NOMO-1 treated with DMSO at 0.1 percent for 48 hours (cell line): Measurements from ENCODE around the gene OGDH.

Experiments used
- DNase-seq: peaks from one replicate; lab custom pipeline; 2025; ENCODE audit not compliant: unreplicated experiment; lab: John Stamatoyannopoulos, UW

OGDH gene

GRCh38 chr7:44637788-44638594 is 31.6 kb downstream of the OGDH start:
- peak; percentile 91 for DNase-seq

GRCh38 chr7:44638611-44639557 is 32.5 kb downstream of the OGDH start:
- peak; percentile 87 for DNase-seq

GRCh38 chr7:44639671-44640321 is 33.4 kb downstream of the OGDH start:
- no peak for DNase-seq

DNA sequence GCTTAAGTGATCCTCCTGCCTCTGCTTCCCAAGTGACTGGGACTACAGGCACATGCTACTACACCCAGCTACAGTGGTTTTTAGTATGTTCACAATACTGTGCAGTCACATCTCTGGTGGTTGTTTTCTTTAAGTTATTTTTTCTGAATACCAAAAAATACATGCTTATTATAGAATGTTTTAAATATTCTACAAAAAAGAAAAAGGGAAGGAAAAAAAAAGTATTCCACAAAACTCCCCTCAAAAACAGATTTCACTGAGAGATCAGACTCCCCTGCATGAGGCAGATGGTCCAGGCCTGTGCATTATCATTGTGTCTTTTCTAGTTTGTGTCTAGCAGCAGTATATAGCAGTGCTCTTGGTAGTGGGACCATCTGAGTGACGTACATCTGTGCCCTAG is 36.8 kb downstream of the OGDH start:
- no peak for DNase-seq

GRCh38 chr7:44645254-44645653 is 38.8 kb downstream of the OGDH start:
- DNase-seq, result no peak

DNA sequence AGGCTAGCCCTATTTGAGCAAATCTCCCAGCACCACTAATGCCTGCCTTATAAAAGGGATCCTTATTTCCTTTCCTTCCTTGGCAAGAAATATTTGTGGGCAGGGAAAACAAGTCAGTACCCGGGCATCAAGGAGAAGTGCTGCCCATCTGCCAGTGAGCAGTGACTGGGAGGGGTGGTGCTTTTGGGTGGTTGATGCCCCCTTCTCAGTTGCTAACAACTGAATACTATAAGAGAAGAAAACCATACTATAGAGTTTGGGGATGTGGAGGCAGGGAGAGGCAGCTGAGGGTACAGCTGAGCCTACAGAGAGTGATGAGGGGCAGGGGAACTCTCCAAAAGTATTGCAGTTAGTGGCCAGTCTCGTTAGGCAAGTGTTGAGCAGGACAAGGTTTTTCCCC is 39.3 kb downstream of the OGDH start:
- DNase-seq, result no peak

DNA sequence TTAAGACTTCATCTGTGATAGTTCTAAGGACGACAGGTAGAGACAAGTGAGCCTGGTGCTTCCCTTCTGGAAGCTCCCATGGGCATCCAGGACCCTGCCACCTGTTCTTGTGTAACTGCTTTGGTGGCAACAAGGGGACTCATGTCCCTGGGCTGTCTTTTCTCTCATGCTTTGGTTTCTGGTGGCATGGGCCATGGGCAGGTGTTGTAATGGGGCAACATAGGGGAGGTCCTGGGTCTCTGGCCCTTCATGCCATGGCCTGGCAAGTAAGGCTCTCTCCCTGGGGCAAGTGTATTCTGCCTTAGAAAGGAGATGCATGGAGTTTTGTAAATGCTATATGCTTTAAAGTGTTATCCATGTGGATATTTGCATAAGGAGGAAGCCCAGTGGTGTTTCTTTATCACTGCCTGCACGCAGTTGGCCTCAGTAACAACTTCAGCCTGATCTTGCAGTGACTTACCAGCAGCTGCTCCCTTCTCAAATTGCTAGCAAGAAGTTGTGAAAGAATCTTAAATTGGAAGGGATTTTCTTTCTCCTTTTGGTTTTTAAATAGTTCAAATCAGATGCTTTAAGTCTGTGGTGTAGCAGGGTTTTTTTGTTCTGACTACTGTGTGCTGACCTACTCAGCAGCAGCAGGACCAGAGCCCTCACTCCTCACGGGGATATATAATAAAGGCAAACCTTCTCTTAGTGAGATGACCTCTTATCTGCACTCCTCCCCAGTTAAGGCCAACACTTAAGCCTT is 39.9 kb downstream of the OGDH start:
- DNase-seq, result peak; percentile 5

GRCh38 chr7:44646921-44647636 is 40.7 kb downstream of the OGDH start:
- DNase-seq, result no peak

GRCh38 chr7:44647981-44648714 is 41.7 kb downstream of the OGDH start:
- no peak for DNase-seq

- DNase-seq, result no peak
These were observed 43.8 kb downstream of the OGDH start for GRCh38 chr7:44650242-44650641.

- no peak for DNase-seq
These were observed 44.3 kb downstream of the OGDH start for GRCh38 chr7:44650772-44651171.

DNA sequence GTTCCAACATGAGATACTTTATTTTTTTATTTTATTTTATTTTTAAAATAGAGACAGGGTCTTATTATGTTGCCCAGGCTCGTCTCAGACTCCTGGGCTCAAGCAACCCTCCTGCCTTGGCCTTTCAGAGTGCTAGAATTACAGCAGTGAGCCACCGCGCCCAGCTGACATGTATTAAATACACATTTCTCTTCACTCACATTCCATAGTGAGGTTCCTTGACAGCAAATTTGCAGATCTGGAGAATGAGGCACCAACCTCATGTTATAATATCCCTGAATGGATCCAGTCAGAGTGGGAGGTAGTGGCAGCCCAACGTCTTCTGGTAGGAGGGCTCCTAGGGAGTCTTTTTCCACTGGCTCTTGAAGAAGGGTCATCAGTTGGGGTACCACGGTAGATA is 46.1 kb downstream of the OGDH start:
- DNase-seq, result no peak

- no peak for DNase-seq
These were observed 47.9 kb downstream of the OGDH start for GRCh38 chr7:44654255-44654796.

- no peak for DNase-seq
These were observed 48.9 kb downstream of the OGDH start for GRCh38 chr7:44655341-44655740.

DNA sequence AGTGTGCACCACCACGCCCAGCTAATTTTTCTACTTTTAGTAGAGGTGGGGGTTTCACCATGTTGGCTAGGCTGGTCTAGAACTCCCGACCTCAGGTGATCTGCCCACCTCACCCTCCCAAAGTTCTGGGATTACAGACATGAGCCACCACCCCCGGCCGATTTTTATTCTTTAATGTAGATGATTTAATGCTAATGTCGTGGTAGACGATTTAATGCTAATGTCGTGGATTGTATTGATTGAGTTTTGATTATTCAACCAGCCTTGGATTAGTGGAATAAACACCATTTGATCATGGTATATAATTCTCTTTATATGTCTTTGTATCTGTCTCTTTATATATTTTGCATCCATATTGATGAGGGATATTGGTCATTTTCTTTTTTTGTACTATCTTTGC is 52.6 kb downstream of the OGDH start:
- DNase-seq, result no peak

DNA sequence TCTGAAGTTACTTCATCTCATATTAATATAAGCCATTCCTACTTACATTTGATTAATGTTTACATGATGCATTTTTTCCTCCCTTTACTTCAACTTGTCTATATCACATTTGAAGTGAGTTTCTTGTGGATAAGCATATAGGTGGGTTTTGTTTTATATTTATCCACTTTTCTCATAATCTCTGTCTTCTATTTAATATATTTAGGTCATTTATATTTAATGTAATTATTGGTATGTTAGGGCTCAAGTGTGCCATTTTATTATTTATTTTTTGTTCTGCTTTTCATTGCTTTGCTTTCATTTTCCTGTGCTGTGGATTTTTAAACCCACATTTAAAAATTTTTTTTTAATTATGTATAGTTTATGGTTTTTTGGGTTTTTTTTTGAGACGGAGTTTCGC is 54.8 kb downstream of the OGDH start:
- DNase-seq, result no peak

DNA sequence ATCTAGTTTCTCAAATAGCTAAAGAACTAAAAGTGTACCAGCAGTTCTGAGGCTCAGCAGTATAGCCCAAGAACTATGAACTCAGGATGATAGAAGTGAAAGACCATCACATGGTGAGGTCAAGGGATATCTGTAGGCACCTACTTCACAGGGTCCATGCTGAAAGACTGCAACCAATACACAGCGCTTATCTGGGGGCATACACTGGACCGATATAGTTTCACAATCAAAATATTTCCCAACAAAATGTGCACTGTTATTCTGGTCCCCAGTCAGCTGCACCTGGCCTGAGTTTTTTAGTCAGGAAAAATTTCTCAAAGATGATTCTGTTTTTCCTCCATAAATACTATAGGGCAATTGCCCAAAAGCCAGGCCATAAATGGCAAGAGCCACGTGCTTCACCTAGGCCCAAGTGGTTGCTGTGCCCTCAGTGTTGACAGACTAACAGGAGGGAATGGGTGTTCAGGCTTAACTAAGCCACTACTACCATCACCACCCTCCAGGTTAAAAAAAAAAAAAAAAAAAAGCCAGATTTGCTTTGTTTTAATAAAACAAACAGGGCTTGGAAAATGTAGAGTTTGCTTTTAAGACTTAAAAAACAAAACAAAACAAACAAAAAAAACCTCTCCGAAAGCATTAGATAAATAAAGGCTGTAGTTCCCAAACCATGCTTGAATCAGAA is 58.5 kb downstream of the OGDH start:
- no peak for DNase-seq

DNA sequence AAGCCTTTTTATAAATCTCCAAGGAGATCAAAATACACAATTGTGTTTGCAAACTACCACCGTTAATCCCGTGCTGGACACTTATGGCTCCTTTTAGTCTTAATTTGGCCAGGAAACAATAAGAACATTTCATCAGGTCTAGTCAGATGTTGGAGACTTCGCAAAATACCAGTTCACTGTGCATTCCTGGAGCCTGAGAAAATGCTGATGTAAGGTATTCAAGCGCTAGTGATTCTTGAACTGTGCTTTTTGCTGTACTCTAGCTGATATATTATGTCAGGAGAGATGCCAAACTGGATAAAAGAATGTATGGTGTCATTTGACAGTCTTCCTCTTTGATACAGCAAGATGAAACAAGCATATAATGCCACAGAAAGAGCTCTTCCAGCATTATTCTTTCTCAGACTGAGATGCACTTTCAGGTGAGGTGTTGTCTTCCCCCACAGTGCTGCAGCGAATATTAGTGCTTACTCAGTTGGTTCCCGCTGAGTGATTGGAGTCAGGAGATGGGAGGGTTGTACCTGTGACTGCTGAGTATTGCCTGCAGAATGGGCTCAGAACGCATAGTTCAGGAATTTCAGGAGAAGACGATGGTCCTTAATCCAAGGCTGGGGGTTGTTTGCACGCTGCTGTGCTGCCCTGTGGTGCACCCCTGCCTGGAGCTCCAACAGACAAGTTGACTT is 59.2 kb downstream of the OGDH start:
- DNase-seq, result no peak
